GM12878 (cell line): ENCODE results near the gene TNFAIP8L2. TPM values are rescaled to one million over a fixed set of nuclear protein-coding genes. Genes with fewer than 3 reads are reported as not detected.

ENCODE experiments used
- BHLHE40 ChIP-seq, 2 experiments: fragments of 450-650 bp in 1 of 2; IDR thresholded peaks; 2 replicates each; pipeline ENCODE4 v1.6.1; 2011 to 2017; ENCODE audit warnings: low read depth in 2 of 2, borderline replicate concordance in 1 of 2, improper control_type of control experiment in 1 of 2, low read length in 1 of 2, mild to moderate bottlenecking in 1 of 2
- IKZF1 ChIP-seq: fragments of 450-650 bp; conservative IDR thresholded peaks from 2 replicates; pipeline ENCODE4 v1.6.1; 2017; ENCODE audit warnings: antibody characterized with exemption, mild to moderate bottlenecking
- POU2F2 ChIP-seq: IDR thresholded peaks from 3 replicates; pipeline ENCODE4 v1.6.1; 2011; ENCODE audit warnings: low read depth, mild to moderate bottlenecking, low read length, borderline replicate concordance
- RAD21 ChIP-seq: IDR thresholded peaks from 2 replicates; pipeline ENCODE4 v1.6.1; 2011; ENCODE audit warnings: mild to moderate bottlenecking, low read depth, low read length, moderate library complexity; ENCODE audit not compliant: insufficient read depth
- RFX5 ChIP-seq: IDR thresholded peaks from 2 replicates; pipeline ENCODE4 v1.6.1; 2011; ENCODE audit warnings: low read depth, low read length, improper control_type of control experiment
- ZNF24 ChIP-seq: fragments of 450-650 bp; IDR thresholded peaks from 2 replicates; pipeline ENCODE4 v1.6.1; 2017; ENCODE audit warnings: antibody characterized with exemption, mild to moderate bottlenecking
- polyA plus RNA-seq, 11 experiments: library from polyadenylated mRNA; depleted of rRNA in 4 of 11; unstranded in 6 of 11; stranded (reverse) in 5 of 11; fragments of >200 nt; fragmentation: Nextera tagmentation in 4 of 11; fragmentation: Illumina TruSeq in 1 of 11; extraction: Ambion mirVana in 4 of 11; extraction: Trizol in 1 of 11; gene quantifications; 1 replicate in 1 of 11; 2 replicates in 10 of 11; pipeline versions ENCODE4 v1.2.1 to v1.2.3, GENCODE V29; 2011 to 2016; ENCODE audit warnings: inconsistent platforms in 2 of 11, missing spikeins in 2 of 11, low read depth in 1 of 11
- total RNA-seq, 4 experiments: library from RNA; depleted of rRNA in 3 of 4; stranded (reverse); fragments of >200 nt in 3 of 4; fragmentation: Illumina TruSeq in 1 of 4; extraction: Trizol in 1 of 4; gene quantifications; 2 replicates each; pipeline versions ENCODE4 v1.2.1 to v1.2.3, GENCODE V29; 2013 to 2021
- TF ChIP-seq, protein P1 (sequence below): fragments of 450-650 bp; IDR thresholded peaks from 2 replicates; pipeline ENCODE4 v1.6.1; 2016; ENCODE audit warnings: mild to moderate bottlenecking
- TF ChIP-seq, protein P2 (sequence below): fragments of 450-650 bp; IDR thresholded peaks from 2 replicates; pipeline ENCODE4 v1.6.1; 2017; ENCODE audit warnings: mild to moderate bottlenecking, moderate library complexity
- TF ChIP-seq, protein P3 (sequence below): fragments of 450-650 bp; IDR thresholded peaks from 2 replicates; pipeline ENCODE4 v1.6.1; 2016; ENCODE audit warnings: mild to moderate bottlenecking
- TF ChIP-seq, protein P4 (sequence below): fragments of 450-650 bp; formaldehyde crosslinking; IDR thresholded peaks from 2 replicates; pipeline ENCODE4 v1.4.0; 2022; ENCODE audit warnings: mild to moderate bottlenecking, moderate library complexity
- TF ChIP-seq, protein P5 (sequence below): fragments of 150-350 bp; IDR thresholded peaks from 2 replicates; pipeline ENCODE4 v1.6.1; 2016; ENCODE audit warnings: low read depth, low read length
- TF ChIP-seq, protein P6 (sequence below): fragments of 450-650 bp; conservative IDR thresholded peaks from 2 replicates; pipeline ENCODE4 v1.6.1; 2017; ENCODE audit warnings: mild to moderate bottlenecking, moderate library complexity

The TNFAIP8L2 gene
- total and polyA plus RNA-seq, 10 of the 15 experiments (the other 5 are each of a cell fraction or from before 2014, with no cell fraction given): 5.4 to 26.3 (median 14.2) TPM

DNA sequence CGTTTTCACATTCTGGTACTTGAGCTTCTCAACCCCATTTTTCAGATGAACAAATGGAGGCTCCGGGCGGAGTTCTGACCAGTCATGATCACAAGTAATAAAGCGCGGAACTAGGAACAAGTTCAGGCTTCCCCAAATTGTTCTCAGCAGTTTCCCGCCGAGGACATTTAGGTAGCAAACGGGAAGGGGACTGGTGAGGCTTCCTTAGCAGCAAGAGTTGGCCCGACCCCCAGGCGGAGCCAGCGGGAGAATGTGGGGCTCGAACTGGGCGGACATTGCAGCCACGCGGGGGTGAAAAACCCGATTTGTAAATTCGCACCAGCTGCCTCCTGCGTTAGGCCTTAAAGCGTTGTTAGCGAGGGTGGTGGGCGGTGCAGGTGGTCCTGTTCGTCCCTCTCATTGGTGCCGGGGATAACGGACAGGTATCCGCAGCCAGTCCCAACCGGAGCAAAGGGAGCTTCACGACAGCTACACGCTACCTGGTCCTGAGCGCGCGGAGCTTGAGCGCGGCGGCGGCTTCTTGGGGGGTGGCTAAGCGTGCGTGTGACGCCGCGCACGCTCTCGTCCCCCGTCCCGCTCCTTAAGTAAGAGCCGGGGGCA, 25.4 kb upstream of the TNFAIP8L2 start (continued):
- TF ChIP-seq, protein P1, sequence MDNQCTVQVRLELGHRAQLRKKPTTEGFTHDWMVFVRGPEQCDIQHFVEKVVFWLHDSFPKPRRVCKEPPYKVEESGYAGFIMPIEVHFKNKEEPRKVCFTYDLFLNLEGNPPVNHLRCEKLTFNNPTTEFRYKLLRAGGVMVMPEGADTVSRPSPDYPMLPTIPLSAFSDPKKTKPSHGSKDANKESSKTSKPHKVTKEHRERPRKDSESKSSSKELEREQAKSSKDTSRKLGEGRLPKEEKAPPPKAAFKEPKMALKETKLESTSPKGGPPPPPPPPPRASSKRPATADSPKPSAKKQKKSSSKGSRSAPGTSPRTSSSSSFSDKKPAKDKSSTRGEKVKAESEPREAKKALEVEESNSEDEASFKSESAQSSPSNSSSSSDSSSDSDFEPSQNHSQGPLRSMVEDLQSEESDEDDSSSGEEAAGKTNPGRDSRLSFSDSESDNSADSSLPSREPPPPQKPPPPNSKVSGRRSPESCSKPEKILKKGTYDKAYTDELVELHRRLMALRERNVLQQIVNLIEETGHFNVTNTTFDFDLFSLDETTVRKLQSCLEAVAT: no peak
- TF ChIP-seq, protein P2, sequence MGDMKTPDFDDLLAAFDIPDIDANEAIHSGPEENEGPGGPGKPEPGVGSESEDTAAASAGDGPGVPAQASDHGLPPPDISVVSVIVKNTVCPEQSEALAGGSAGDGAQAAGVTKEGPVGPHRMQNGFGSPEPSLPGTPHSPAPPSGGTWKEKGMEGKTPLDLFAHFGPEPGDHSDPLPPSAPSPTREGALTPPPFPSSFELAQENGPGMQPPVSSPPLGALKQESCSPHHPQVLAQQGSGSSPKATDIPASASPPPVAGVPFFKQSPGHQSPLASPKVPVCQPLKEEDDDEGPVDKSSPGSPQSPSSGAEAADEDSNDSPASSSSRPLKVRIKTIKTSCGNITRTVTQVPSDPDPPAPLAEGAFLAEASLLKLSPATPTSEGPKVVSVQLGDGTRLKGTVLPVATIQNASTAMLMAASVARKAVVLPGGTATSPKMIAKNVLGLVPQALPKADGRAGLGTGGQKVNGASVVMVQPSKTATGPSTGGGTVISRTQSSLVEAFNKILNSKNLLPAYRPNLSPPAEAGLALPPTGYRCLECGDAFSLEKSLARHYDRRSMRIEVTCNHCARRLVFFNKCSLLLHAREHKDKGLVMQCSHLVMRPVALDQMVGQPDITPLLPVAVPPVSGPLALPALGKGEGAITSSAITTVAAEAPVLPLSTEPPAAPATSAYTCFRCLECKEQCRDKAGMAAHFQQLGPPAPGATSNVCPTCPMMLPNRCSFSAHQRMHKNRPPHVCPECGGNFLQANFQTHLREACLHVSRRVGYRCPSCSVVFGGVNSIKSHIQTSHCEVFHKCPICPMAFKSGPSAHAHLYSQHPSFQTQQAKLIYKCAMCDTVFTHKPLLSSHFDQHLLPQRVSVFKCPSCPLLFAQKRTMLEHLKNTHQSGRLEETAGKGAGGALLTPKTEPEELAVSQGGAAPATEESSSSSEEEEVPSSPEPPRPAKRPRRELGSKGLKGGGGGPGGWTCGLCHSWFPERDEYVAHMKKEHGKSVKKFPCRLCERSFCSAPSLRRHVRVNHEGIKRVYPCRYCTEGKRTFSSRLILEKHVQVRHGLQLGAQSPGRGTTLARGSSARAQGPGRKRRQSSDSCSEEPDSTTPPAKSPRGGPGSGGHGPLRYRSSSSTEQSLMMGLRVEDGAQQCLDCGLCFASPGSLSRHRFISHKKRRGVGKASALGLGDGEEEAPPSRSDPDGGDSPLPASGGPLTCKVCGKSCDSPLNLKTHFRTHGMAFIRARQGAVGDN: 0 out of 2 replicates have a peak, but pooled peaks have one; percentile 52
- TF ChIP-seq, protein P3, sequence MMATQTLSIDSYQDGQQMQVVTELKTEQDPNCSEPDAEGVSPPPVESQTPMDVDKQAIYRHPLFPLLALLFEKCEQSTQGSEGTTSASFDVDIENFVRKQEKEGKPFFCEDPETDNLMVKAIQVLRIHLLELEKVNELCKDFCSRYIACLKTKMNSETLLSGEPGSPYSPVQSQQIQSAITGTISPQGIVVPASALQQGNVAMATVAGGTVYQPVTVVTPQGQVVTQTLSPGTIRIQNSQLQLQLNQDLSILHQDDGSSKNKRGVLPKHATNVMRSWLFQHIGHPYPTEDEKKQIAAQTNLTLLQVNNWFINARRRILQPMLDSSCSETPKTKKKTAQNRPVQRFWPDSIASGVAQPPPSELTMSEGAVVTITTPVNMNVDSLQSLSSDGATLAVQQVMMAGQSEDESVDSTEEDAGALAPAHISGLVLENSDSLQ: peak; percentile 96
- TF ChIP-seq RFX5 (no peak), BHLHE40 (IDR thresholded peaks at IDR 0.05; ENCODE audit: borderline replicate concordance in 1 of 2, low read depth in 2 of 2, low read length in 1 of 2) (0 out of 4 replicates have a peak, but pooled peaks of 1 of the 2 experiments have one; percentile 34), ZNF24 (no peak), POU2F2 (peak; percentile 4; the same call in 1 of the 3 replicates), RAD21 (no peak), IKZF1 (no peak)
- TF ChIP-seq, protein P4, sequence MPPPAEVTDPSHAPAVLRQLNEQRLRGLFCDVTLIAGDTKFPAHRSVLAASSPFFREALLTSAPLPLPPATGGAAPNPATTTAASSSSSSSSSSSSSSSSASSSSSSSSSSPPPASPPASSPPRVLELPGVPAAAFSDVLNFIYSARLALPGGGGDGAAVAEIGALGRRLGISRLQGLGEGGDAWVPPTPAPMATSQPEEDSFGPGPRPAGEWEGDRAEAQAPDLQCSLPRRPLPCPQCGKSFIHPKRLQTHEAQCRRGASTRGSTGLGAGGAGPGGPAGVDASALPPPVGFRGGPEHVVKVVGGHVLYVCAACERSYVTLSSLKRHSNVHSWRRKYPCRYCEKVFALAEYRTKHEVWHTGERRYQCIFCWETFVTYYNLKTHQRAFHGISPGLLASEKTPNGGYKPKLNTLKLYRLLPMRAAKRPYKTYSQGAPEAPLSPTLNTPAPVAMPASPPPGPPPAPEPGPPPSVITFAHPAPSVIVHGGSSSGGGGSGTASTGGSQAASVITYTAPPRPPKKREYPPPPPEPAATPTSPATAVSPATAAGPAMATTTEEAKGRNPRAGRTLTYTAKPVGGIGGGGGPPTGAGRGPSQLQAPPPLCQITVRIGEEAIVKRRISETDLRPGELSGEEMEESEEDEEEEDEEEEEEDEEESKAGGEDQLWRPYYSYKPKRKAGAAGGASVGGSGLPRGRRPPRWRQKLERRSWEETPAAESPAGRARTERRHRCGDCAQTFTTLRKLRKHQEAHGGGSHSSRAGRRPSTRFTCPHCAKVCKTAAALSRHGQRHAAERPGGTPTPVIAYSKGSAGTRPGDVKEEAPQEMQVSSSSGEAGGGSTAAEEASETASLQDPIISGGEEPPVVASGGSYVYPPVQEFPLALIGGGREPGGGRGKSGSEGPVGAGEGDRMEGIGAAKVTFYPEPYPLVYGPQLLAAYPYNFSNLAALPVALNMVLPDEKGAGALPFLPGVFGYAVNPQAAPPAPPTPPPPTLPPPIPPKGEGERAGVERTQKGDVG (CRISPR knock-in tag): no peak
- TF ChIP-seq, protein P5, sequence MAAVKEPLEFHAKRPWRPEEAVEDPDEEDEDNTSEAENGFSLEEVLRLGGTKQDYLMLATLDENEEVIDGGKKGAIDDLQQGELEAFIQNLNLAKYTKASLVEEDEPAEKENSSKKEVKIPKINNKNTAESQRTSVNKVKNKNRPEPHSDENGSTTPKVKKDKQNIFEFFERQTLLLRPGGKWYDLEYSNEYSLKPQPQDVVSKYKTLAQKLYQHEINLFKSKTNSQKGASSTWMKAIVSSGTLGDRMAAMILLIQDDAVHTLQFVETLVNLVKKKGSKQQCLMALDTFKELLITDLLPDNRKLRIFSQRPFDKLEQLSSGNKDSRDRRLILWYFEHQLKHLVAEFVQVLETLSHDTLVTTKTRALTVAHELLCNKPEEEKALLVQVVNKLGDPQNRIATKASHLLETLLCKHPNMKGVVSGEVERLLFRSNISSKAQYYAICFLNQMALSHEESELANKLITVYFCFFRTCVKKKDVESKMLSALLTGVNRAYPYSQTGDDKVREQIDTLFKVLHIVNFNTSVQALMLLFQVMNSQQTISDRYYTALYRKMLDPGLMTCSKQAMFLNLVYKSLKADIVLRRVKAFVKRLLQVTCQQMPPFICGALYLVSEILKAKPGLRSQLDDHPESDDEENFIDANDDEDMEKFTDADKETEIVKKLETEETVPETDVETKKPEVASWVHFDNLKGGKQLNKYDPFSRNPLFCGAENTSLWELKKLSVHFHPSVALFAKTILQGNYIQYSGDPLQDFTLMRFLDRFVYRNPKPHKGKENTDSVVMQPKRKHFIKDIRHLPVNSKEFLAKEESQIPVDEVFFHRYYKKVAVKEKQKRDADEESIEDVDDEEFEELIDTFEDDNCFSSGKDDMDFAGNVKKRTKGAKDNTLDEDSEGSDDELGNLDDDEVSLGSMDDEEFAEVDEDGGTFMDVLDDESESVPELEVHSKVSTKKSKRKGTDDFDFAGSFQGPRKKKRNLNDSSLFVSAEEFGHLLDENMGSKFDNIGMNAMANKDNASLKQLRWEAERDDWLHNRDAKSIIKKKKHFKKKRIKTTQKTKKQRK: no peak
- TF ChIP-seq, protein P6, sequence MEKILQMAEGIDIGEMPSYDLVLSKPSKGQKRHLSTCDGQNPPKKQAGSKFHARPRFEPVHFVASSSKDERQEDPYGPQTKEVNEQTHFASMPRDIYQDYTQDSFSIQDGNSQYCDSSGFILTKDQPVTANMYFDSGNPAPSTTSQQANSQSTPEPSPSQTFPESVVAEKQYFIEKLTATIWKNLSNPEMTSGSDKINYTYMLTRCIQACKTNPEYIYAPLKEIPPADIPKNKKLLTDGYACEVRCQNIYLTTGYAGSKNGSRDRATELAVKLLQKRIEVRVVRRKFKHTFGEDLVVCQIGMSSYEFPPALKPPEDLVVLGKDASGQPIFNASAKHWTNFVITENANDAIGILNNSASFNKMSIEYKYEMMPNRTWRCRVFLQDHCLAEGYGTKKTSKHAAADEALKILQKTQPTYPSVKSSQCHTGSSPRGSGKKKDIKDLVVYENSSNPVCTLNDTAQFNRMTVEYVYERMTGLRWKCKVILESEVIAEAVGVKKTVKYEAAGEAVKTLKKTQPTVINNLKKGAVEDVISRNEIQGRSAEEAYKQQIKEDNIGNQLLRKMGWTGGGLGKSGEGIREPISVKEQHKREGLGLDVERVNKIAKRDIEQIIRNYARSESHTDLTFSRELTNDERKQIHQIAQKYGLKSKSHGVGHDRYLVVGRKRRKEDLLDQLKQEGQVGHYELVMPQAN: no peak
